Endothelial cell (in vitro differentiated cells): ENCODE measurements around the gene MAML2. TPM values are rescaled to one million over a fixed set of nuclear protein-coding genes. Genes with fewer than 3 reads are reported as not detected.

Experiments
- DNase-seq: peaks from one replicate; pipeline ENCODE4 v3.0.0; 2021; ENCODE audit warnings: low spot score
- H3K27ac Mint-ChIP-seq: one replicate; pipeline ENCODE4 v1.8.0; 2021; ENCODE audit warnings: mixed read lengths, inconsistent platforms; ENCODE audit not compliant: unreplicated experiment
- H3K27me3 Mint-ChIP-seq: one replicate; pipeline ENCODE4 v1.8.0; 2021; ENCODE audit warnings: mild to moderate bottlenecking, moderate library complexity, mixed read lengths, inconsistent platforms; ENCODE audit not compliant: unreplicated experiment
- H3K36me3 Mint-ChIP-seq: one replicate; pipeline ENCODE4 v1.8.0; 2021; ENCODE audit warnings: mild to moderate bottlenecking, low read depth, mixed read lengths, inconsistent platforms; ENCODE audit not compliant: unreplicated experiment
- H3K4me1 Mint-ChIP-seq: one replicate; pipeline ENCODE4 v1.8.0; 2021; ENCODE audit warnings: mild to moderate bottlenecking, mixed read lengths, inconsistent platforms; ENCODE audit not compliant: unreplicated experiment
- H3K4me3 Mint-ChIP-seq: one replicate; pipeline ENCODE4 v1.8.0; 2021; ENCODE audit warnings: mild to moderate bottlenecking, mixed read lengths, inconsistent platforms; ENCODE audit not compliant: unreplicated experiment
- H3K9me3 Mint-ChIP-seq: one replicate; pipeline ENCODE4 v1.8.0; 2021; ENCODE audit warnings: mixed read lengths, inconsistent platforms; ENCODE audit not compliant: unreplicated experiment
- total RNA-seq: library from RNA; stranded (reverse); fragmentation: NEBNext Ultra II Directional; extraction: Animal tissue kit (Norgen Biotek cat#: 25700); gene quantifications from one replicate; pipeline ENCODE4 v1.2.1, GENCODE V29; 2021; ENCODE audit not compliant: unreplicated experiment
- TF ChIP-seq, protein P1 (sequence below): fragments of 200-600 bp; sonication (generic); IDR thresholded peaks from one replicate; pipeline ENCODE4 v1.5.0; 2021; ENCODE audit warnings: antibody characterized with exemption; ENCODE audit not compliant: unreplicated experiment

Gene MAML2
- total RNA-seq, 1 donor from 2014 or later: 6.2 TPM

DNA sequence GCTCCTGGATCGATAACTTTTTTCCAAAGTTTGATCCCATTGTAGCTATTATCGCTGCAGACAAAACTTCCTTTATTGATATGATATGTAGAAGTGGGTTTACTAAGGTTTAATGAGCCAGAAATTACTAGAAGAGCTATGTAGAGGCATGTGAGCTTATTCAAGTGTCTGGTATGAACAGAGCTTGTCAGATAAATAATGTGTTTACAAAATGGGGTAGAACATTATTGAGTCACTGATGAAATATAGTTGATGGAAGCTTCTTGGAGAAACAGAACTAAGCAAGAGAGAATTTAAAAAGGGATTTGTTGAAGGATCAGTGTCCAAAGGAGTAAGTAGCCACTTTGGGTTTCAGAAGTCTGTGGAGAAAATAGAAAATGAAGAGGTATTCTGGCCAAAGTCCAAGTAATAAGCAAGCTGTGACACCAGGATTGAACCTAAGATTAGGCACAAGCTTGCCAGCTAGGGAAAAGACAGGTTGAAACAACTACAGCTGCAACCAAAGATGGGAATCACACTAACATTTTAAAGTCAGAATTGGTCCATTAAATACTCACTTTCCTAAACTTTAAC lies 104.3 kb downstream of the MAML2 start:
- Mint-ChIP-seq H3K36me3 (no peaks in the 10 kb centered on the region), H3K27ac (no peak overlapping the region), H3K27me3 (no peaks in the 10 kb centered on the region), H3K4me3 (no peak overlapping the region), H3K9me3 (no peaks in the 10 kb centered on the region), H3K4me1 (peaks cover 17% of the 10 kb centered on the region)
- no peak for DNase-seq
- TF ChIP-seq, protein P1, sequence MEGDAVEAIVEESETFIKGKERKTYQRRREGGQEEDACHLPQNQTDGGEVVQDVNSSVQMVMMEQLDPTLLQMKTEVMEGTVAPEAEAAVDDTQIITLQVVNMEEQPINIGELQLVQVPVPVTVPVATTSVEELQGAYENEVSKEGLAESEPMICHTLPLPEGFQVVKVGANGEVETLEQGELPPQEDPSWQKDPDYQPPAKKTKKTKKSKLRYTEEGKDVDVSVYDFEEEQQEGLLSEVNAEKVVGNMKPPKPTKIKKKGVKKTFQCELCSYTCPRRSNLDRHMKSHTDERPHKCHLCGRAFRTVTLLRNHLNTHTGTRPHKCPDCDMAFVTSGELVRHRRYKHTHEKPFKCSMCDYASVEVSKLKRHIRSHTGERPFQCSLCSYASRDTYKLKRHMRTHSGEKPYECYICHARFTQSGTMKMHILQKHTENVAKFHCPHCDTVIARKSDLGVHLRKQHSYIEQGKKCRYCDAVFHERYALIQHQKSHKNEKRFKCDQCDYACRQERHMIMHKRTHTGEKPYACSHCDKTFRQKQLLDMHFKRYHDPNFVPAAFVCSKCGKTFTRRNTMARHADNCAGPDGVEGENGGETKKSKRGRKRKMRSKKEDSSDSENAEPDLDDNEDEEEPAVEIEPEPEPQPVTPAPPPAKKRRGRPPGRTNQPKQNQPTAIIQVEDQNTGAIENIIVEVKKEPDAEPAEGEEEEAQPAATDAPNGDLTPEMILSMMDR: no peak

DNA sequence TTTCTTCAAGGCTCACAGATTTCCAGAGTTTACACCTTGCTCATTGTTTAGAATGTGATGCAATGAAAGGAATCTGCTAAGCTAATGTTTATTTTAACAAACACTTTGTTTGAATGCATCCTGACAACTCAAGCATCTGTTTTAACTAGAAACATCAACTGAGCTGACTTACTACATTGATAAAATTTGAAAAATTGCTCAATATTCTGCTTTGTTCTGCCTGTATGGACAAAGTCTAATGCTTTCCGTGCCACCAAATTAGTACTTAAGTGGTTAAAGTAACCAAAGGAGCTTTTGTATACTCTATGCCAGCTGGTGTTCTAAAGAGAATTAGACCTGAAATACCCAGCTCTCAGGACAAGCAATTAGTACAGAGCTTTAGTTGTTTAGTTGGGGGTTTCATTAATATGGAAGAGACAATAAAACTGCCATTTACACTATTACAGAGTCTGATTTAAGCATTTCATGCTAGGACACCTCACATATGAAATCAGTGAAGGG lies 105.2 kb downstream of the MAML2 start:
- H3K27ac Mint-ChIP-seq: no peak overlapping the region

DNA sequence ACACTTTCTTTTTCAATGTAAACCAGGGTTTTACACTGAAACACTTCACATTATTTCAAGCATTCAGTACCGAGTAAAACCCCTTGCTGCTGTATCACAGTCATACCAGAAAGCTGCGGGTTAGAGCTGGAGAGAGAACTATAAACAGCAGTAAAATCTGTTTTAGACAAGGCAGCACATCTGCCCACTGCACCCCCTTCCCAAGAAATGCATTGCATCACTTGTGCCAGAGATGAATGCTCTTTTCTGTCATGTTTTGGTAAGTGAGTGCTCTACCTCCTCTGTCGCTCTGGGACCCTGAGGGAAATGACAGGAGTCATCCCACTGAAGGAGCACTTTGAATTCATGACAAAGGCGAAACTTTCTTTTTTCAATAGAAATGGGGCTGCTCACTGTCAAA lies 107.2 kb downstream of the MAML2 start:
- TF ChIP-seq, protein P1: no peak
- Mint-ChIP-seq H3K9me3 (no peaks in the 10 kb centered on the region), H3K36me3 (no peaks in the 10 kb centered on the region), H3K27ac (no peak overlapping the region), H3K4me1 (no peaks in the 10 kb centered on the region), H3K4me3 (no peak overlapping the region), H3K27me3 (peaks cover 2% of the 10 kb centered on the region)
- DNase-seq: no peak

More for the DNA sequence above, 105.2 kb downstream of the MAML2 start:
- DNase-seq: no peak
- Mint-ChIP-seq H3K36me3 (no peaks in the 10 kb centered on the region), H3K4me1 (peaks cover 14% of the 10 kb centered on the region), H3K9me3 (no peaks in the 10 kb centered on the region), H3K27me3 (no peaks in the 10 kb centered on the region), H3K4me3 (no peak overlapping the region)
- TF ChIP-seq, protein P1: no peak

DNA sequence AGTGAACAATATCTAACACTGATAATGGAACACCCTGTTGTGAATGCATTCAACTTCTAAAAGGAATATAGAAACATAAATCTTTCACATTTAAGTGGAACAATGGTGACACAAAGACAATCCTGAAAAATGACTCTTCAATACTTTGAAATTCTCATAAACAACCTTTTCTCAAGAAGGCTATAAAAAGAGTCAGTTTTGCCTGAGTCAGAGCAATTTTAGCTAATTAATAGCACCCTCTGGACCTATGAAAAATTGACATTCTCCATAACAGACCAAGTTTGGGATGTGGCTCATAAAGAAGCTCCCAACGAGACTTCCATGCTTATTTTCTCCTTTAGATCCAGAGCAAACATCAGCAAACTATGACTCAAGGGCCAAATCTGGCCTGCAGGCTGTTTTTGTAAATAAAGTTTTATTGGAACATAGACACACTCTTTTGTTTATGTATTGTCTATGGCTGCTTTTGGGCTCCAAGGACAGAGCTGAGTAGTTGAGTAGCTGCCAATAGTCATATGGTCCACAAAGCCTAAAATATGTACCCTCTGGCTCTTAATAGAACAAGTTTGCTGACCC lies 108.0 kb downstream of the MAML2 start:
- TF ChIP-seq, protein P1: no peak
- no peaks in the 10 kb centered on the region for H3K36me3 Mint-ChIP-seq
- no peaks in the 10 kb centered on the region for H3K4me1 Mint-ChIP-seq
- H3K27ac Mint-ChIP-seq: no peak overlapping the region
- H3K9me3 Mint-ChIP-seq: no peaks in the 10 kb centered on the region
- DNase-seq: no peak
- H3K4me3 Mint-ChIP-seq: no peak overlapping the region
- peaks cover 2% of the 10 kb centered on the region for H3K27me3 Mint-ChIP-seq

DNA sequence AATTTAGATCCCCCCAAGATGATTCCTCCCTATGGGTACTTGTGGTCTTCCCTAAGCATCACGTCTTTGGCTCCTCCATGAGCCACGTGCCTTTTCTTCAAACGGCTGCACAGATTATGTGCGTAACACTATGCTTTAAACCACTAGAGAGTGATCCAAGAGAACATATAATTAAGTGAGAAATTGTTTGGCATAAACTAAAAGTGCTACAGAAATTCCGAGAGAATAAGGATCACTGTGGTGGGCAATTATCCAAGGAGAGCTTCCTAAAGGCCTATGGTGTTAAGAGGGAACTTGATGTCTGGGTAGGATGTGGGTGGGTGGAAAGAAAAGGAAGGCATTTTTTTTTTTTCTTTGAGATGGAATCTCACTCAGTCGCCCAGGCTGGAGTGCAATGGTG lies 110.9 kb downstream of the MAML2 start:
- H3K36me3 Mint-ChIP-seq: no peaks in the 10 kb centered on the region
- TF ChIP-seq, protein P1: no peak
- DNase-seq: no peak
- peaks cover 2% of the 10 kb centered on the region for H3K27me3 Mint-ChIP-seq
- peak overlapping the region; percentile 71 for H3K27ac Mint-ChIP-seq
- H3K4me1 Mint-ChIP-seq: peaks cover 9% of the 10 kb centered on the region
- H3K9me3 Mint-ChIP-seq: no peaks in the 10 kb centered on the region
- H3K4me3 Mint-ChIP-seq: no peak overlapping the region
